A673 (cell line): ENCODE results near the gene GATC.

ENCODE experiments used
- CTCF ChIP-seq: fragments of 300-800, 200-600 bp; sonication (generic); conservative IDR thresholded peaks from 2 replicates; pipeline ENCODE4 v1.5.1; 2017; ENCODE audit warnings: low read depth, mild to moderate bottlenecking, antibody characterized with exemption, low read length, moderate library complexity, mixed read lengths
- EZH2 ChIP-seq: fragments of 200-600 bp; sonication (generic); IDR thresholded peaks from 2 replicates; pipeline ENCODE4 v1.6.1; 2017; ENCODE audit warnings: borderline replicate concordance, low read depth, mild to moderate bottlenecking, mixed read lengths, antibody characterized with exemption, low read length; ENCODE audit not compliant: poor library complexity, severe bottlenecking

DNA sequence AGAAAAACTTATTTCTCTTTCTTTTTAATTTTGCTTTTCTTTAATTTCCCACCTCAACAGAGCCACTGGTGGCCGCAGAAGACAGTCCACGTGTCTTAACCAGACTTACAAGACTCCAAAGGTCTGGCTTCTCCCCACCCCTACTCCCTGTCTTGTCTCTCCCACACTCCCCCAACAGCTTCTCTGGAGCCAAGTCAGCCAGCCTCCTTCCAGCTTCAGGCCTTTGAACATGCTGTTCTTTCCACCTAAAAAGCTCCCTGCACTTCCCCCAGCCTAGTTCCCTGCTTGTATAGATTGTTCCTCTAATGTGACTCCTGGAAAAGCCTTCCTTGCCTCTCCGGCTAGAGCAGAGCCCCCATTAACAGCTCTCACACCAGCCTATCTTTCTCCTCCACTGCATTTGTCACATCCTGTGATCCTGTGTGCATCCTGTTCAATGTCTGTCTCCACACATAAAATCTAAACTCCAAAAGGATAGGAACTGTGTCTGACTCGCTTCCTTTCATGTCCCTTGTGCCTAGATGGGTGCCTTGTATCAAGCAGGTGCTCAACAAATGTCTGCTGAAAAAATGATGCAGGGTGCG lies 41.9 kb downstream of the GATC start:
- no peak for TF ChIP-seq EZH2
- no peak for TF ChIP-seq CTCF
